PC-9 (cell line): Measurements from ENCODE around the gene CRIP1. TPM values are rescaled to one million over a fixed set of nuclear protein-coding genes. Genes with fewer than 3 reads are reported as not detected.

Source experiments
- BruUV-seq: library from RNA; stranded (reverse); fragments of 400-500 nt; replicated peaks from 2 replicates; lab custom pipeline; 2021; lab: Mats Ljungman, UMichigan
- CTCF ChIA-PET: fragments of 300-600 bp; sonication (Branson Sonifier 250); formaldehyde crosslinking; loops from one replicate; lab custom pipeline; 2022; ENCODE audit warnings: antibody characterized with exemption; lab: Charles Lee
- POLR2A ChIA-PET: fragments of 300-600 bp; sonication (Branson Sonifier 250); formaldehyde crosslinking; loops from one replicate; lab custom pipeline; 2022; ENCODE audit warnings: antibody characterized with exemption; ENCODE audit not compliant: unreplicated experiment; lab: Charles Lee
- DNase-seq, 2 experiments: peaks; one replicate each; pipeline versions ENCODE4 v3.0.0 to v3.0.0-alpha.2; 2015 to 2022; ENCODE audit warnings: mixed read lengths in 1 of 2
- H2AFZ ChIP-seq: fragments of 200-600 bp; sonication (generic); 2 replicates; pipeline ENCODE4 v1.8.1; 2017; ENCODE audit warnings: antibody characterized with exemption
- H3F3A ChIP-seq: fragments of 200-600 bp; sonication (generic); 2 replicates; pipeline ENCODE4 v1.8.1; 2017; ENCODE audit warnings: antibody characterized with exemption, mild to moderate bottlenecking, low read depth; ENCODE audit not compliant: insufficient read depth
- H3K27ac ChIP-seq: fragments of 200-600 bp; sonication (generic); 2 replicates; pipeline ENCODE4 v1.6.1; 2016; ENCODE audit warnings: mixed run types
- H3K27me3 ChIP-seq: fragments of 200-600 bp; sonication (generic); 2 replicates; pipeline ENCODE4 v1.6.1; 2016; ENCODE audit warnings: low read depth, mixed run types; ENCODE audit not compliant: insufficient read depth
- H3K36me3 ChIP-seq: fragments of 200-600 bp; sonication (generic); 2 replicates; pipeline ENCODE4 v1.6.1; 2016; ENCODE audit warnings: low read depth, mixed run types
- H3K4me1 ChIP-seq: fragments of 200-600 bp; sonication (generic); replicated peaks from 2 replicates; pipeline ENCODE4 v1.6.1; 2016; ENCODE audit warnings: mixed run types; ENCODE audit not compliant: insufficient read depth
- H3K4me2 ChIP-seq: fragments of 200-600 bp; sonication (generic); 2 replicates; pipeline ENCODE4 v1.6.1; 2017; ENCODE audit warnings: mixed run types
- H3K4me3 ChIP-seq: fragments of 200-600 bp; sonication (generic); 2 replicates; pipeline ENCODE4 v1.6.1; 2016; ENCODE audit warnings: mixed run types
- H3K79me2 ChIP-seq: fragments of 200-600 bp; sonication (generic); 2 replicates; pipeline ENCODE4 v1.6.1; 2017; ENCODE audit warnings: low read depth, mixed run types
- H3K9me2 ChIP-seq: fragments of 200-600 bp; sonication (generic); 2 replicates; pipeline ENCODE4 v1.8.1; 2017; ENCODE audit warnings: mild to moderate bottlenecking; ENCODE audit not compliant: insufficient read depth
- H3K9me3 ChIP-seq: fragments of 200-600 bp; sonication (generic); 2 replicates; pipeline ENCODE4 v1.8.1; 2016; ENCODE audit warnings: low read depth; ENCODE audit not compliant: insufficient read depth
- H4K20me1 ChIP-seq: fragments of 200-600 bp; sonication (generic); 2 replicates; pipeline ENCODE4 v1.8.1; 2017; ENCODE audit not compliant: insufficient read depth
- CTCF ChIP-seq: fragments of 200-600 bp; sonication (generic); conservative IDR thresholded peaks from 2 replicates; pipeline ENCODE4 v1.6.1; 2017; ENCODE audit warnings: mixed run types, antibody characterized with exemption, mild to moderate bottlenecking, moderate library complexity
- EZH2 ChIP-seq: fragments of 200-600 bp; sonication (generic); IDR thresholded peaks from 2 replicates; pipeline ENCODE4 v1.8.0; 2017; ENCODE audit warnings: antibody characterized with exemption, low read depth
- intact Hi-C: fragments of 100-400 bp; cut with micrococcal nuclease; formaldehyde crosslinking; loops from one replicate; pipeline ENCODE4 v1.10.0; 2022; ENCODE audit not compliant: unreplicated experiment
- total RNA-seq: library from RNA; stranded (reverse); gene quantifications from 2 replicates; pipeline ENCODE4 v1.2.3, GENCODE V29; 2021

CRIP1 gene
- total RNA-seq, 1 experiment from 2014 or later: 296 TPM

GRCh38 chr14:105537580-105538474, 51.1 kb downstream of the CRIP1 start:
- no peak overlapping the region for H3K27ac ChIP-seq
- no peaks in the 10 kb centered on the region for H3K9me3 ChIP-seq
- H3K79me2 ChIP-seq: no peaks in the 10 kb centered on the region
- no peaks in the 10 kb centered on the region for H3K9me2 ChIP-seq
- ChIA-PET POLR2A (no interaction called here), CTCF (no interaction called here)
- H3K36me3 ChIP-seq: no peaks in the 10 kb centered on the region
- H2AFZ ChIP-seq: no peak overlapping the region
- BruUV-seq: no TSS peak
- no peaks in the 10 kb centered on the region for H4K20me1 ChIP-seq
- intact Hi-C loops: loop anchor here (10.0 kb wide), 1 partner anchor 617 kb away; no protein-coding TSS in a partner anchor
- H3K4me2 ChIP-seq: 0 out of 2 replicates have a peak overlapping the region, but pooled peaks have one; percentile 30
- peak in 1 of 2 experiments; percentile 57 for DNase-seq
- TF ChIP-seq EZH2 (no peak), CTCF (peak; percentile 96)
- H3K27me3 ChIP-seq: peaks cover 95% of the 10 kb centered on the region
- H3K4me3 ChIP-seq: no peak overlapping the region
- H3F3A ChIP-seq: no peaks in the 10 kb centered on the region
- H3K4me1 ChIP-seq: no peaks in the 10 kb centered on the region

Other genes with a start within 250 kb of the CRIP1 start
- 9.0 and 12.2 TPM in 2 replicates for gene BTBD6, start 238.4 kb upstream of the CRIP1 start, total RNA-seq
- gene BRF1, start 185.9 kb upstream of the CRIP1 start, total RNA-seq: 24.8 and 31.2 TPM in 2 replicates
- gene PACS2, start 172.1 kb upstream of the CRIP1 start, total RNA-seq: 43.3 and 52.2 TPM in 2 replicates
- gene TEX22, start 88.3 kb upstream of the CRIP1 start, total RNA-seq: 2.6 and 6.5 TPM in 2 replicates
- gene MTA1, start 67.1 kb upstream of the CRIP1 start, total RNA-seq: 124 and 147 TPM in 2 replicates
- 42.5 and 50.2 TPM in 2 replicates for gene CRIP2, start 12.1 kb upstream of the CRIP1 start, total RNA-seq
- gene TEDC1, start 4.4 kb downstream of the CRIP1 start, total RNA-seq: 21.2 and 31.9 TPM in 2 replicates
- gene TMEM121, start 39.7 kb downstream of the CRIP1 start, total RNA-seq: 1.0 and 1.1 TPM in 2 replicates